ENCODE results near the gene SVIL.
A peak's percentile ranks its signal among the peaks of the same experiment; 100 is the strongest.
"Not testable (repeated sequence)": the region's sequence is repeated elsewhere in the genome, so short reads cannot be mapped to it uniquely, and the experiment has no call there.

The SVIL gene

DNA sequence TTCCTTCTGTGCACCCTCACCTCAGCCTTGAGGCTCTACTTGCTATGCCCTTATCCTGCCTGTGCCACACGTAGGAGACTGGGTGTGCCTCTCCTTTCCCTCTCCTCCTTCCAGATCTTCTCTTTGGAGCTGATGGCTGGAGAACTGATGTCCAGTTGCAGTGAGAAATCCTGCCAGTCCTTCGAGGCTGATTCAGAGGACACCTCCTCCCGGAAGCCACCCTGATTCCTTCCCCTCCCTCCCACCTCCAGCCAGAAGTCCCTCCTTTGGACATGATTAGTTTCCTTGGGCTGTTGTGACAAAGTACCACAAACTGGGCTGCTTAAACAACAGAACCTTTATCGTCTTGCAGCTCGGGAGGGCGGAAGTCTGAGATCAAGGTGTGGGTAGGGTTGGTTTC, 184.4 kb downstream of the SVIL start:
- Histone ChIP-seq H3K36me3 (ENCODE audit: control insufficient read depth in 1 of 2, insufficient read depth in 2 of 2, low read length in 2 of 2) (no peaks in the 10 kb centered on the region), H4K8ac (ENCODE audit: low read depth, low read length) (no peak overlapping the region), H3K4ac (ENCODE audit: low read depth, low read length) (no peak overlapping the region), H2BK120ac (ENCODE audit: insufficient read depth, low read length, poor library complexity) (no peak overlapping the region), H2AFZ (ENCODE audit: insufficient read depth, low read length, poor library complexity) (no peak overlapping the region), H3K9ac (ENCODE audit: low read length) (no peak overlapping the region), H3K4me1 (ENCODE audit: control insufficient read depth in 1 of 2, insufficient read depth in 2 of 2, low read length in 2 of 2) (no peaks in the 10 kb centered on the region), H3K79me2 (ENCODE audit: control insufficient read depth, insufficient read depth, low read length, poor library complexity) (no peaks in the 10 kb centered on the region), H3K79me1 (ENCODE audit: low read length) (no peaks in the 10 kb centered on the region), H2AK5ac (ENCODE audit: low read length) (no peak overlapping the region), H3K4me3 (ENCODE audit: low read depth, low read length) (no peak overlapping the region), H3K9me3 (ENCODE audit: insufficient read depth, low read depth, low read length) (no peaks in the 10 kb centered on the region), H3K27ac (ENCODE audit: low read depth, low read length) (no peak overlapping the region), H4K91ac (ENCODE audit: low read depth, low read length) (peak overlapping the region; percentile 1), H3K27me3 (ENCODE audit: insufficient read depth, low read length) (no peaks in the 10 kb centered on the region), H3K4me2 (ENCODE audit: low read length) (no peak overlapping the region), H3K18ac (ENCODE audit: low read length) (no peak overlapping the region), H3K23ac (ENCODE audit: low read length) (no peak overlapping the region), H3K14ac (ENCODE audit: low read length) (no peak overlapping the region), H2BK5ac (ENCODE audit: low read depth, low read length, poor library complexity) (no peak overlapping the region), H2BK12ac (ENCODE audit: low read length) (no peak overlapping the region), H4K12ac (ENCODE audit: low read depth, low read length) (no peak overlapping the region)
- DNase-seq, result no peak
- WGBS (ENCODE audit: extremely low coverage, insufficient coverage, insufficient read length), result no CpG with 5 or more reads among the region's 6 CpGs

DNA sequence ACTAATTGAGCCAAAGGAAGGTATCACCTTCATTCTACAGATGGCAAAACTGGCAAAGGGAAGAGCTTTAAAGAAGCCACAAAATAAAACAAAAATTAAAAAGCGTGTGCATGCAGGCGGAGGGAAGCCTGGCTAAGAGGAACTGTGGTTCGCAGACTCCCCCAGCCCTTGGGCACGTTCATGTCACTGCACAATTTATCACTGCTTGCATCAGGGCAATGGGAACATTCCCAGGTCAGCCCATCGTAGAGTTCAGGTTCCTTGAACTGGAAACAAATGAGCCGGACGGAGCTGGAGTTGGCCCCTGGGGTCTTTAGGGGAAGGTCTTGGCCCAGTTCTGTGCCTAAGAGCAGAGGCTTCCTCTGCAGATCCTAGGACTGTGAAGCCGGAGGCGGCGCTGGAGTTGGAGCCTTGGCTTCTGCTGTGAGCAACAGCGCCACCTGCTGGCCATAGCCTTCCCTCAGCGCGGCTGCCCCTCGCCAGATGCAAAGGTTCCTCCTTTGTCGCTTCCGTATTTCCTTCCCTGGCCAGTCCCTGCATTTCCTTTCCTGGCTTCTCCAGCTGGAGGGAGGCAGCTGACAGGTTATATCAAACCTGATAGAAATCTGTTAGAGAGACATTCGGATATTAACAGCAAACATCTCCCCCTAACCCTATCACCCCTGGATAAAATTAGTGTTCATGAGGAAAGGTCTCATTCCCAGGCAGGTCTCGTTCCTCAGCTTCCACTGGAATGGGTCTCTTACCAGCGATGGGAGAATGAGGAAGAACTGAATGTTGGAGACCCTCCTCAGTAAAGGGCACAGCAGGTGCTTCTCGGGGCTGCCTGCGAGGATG, 185.8 kb downstream of the SVIL start:
- not testable (repeated sequence) for H3K4me2 ChIP-seq (ENCODE audit: low read length); H2BK120ac ChIP-seq (ENCODE audit: insufficient read depth, low read length, poor library complexity); H3K23ac ChIP-seq (ENCODE audit: low read length); H3K27me3 ChIP-seq (ENCODE audit: insufficient read depth, low read length); H2BK5ac ChIP-seq (ENCODE audit: low read depth, low read length, poor library complexity); H2AFZ ChIP-seq (ENCODE audit: insufficient read depth, low read length, poor library complexity); H4K12ac ChIP-seq (ENCODE audit: low read depth, low read length); H3K4me3 ChIP-seq (ENCODE audit: low read depth, low read length); H2BK12ac ChIP-seq (ENCODE audit: low read length); H3K18ac ChIP-seq (ENCODE audit: low read length); H3K36me3 ChIP-seq (ENCODE audit: control insufficient read depth in 1 of 2, insufficient read depth in 2 of 2, low read length in 2 of 2); H3K4me1 ChIP-seq (ENCODE audit: control insufficient read depth in 1 of 2, insufficient read depth in 2 of 2, low read length in 2 of 2); H4K91ac ChIP-seq (ENCODE audit: low read depth, low read length); H3K79me1 ChIP-seq (ENCODE audit: low read length); H3K9ac ChIP-seq (ENCODE audit: low read length); H2AK5ac ChIP-seq (ENCODE audit: low read length); H3K79me2 ChIP-seq (ENCODE audit: control insufficient read depth, insufficient read depth, low read length, poor library complexity); H3K27ac ChIP-seq (ENCODE audit: low read depth, low read length); H4K8ac ChIP-seq (ENCODE audit: low read depth, low read length); H3K14ac ChIP-seq (ENCODE audit: low read length); H3K9me3 ChIP-seq (ENCODE audit: insufficient read depth, low read depth, low read length); H3K4ac ChIP-seq (ENCODE audit: low read depth, low read length)
- DNase-seq, result peak; percentile 63 to 85
- no CpG with 5 or more reads among the region's 21 CpGs for WGBS (ENCODE audit: extremely low coverage, insufficient coverage, insufficient read length)

DNA sequence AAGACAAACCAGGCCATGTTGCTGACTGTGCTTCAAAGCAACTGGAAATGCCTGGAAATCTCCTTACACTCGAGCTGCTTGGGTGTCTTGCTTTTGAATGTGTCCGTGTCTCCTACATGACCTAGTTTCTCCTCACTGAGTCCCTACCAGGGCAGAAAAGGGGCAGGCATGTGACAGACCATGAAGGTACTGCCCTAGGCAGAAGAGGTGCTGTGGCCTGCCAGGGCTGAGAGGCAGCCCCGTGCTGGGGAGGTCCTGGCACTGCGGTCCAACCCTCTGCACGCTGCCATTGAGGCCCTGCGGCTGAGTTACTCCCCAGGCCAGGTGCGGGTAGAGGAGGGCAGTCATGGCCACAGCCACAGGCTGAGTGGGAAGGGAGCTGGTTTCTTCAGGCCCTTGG, 186.6 kb downstream of the SVIL start:
- no peaks in the 10 kb centered on the region for H3K36me3 ChIP-seq (ENCODE audit: control insufficient read depth in 1 of 2, insufficient read depth in 2 of 2, low read length in 2 of 2)
- H3K14ac ChIP-seq (ENCODE audit: low read length), result peak overlapping the region; percentile 1
- no peaks in the 10 kb centered on the region for H3K9me3 ChIP-seq (ENCODE audit: insufficient read depth, low read depth, low read length)
- H2BK5ac ChIP-seq (ENCODE audit: low read depth, low read length, poor library complexity), result no peak overlapping the region
- no peak overlapping the region for H4K12ac ChIP-seq (ENCODE audit: low read depth, low read length)
- no peaks in the 10 kb centered on the region for H3K27me3 ChIP-seq (ENCODE audit: insufficient read depth, low read length)
- peak in 1 of 2 donors; percentile 10 for DNase-seq
- H3K18ac ChIP-seq (ENCODE audit: low read length), result no peak overlapping the region
- no peak overlapping the region for H3K4ac ChIP-seq (ENCODE audit: low read depth, low read length)
- no peak overlapping the region for H4K8ac ChIP-seq (ENCODE audit: low read depth, low read length)
- H3K9ac ChIP-seq (ENCODE audit: low read length), result no peak overlapping the region
- H4K91ac ChIP-seq (ENCODE audit: low read depth, low read length), result peak overlapping the region; percentile 21
- no peaks in the 10 kb centered on the region for H3K4me1 ChIP-seq (ENCODE audit: control insufficient read depth in 1 of 2, insufficient read depth in 2 of 2, low read length in 2 of 2)
- H2BK12ac ChIP-seq (ENCODE audit: low read length), result no peak overlapping the region
- no peak overlapping the region for H3K27ac ChIP-seq (ENCODE audit: low read depth, low read length)
- no peak overlapping the region for H3K4me2 ChIP-seq (ENCODE audit: low read length)
- no peaks in the 10 kb centered on the region for H3K79me1 ChIP-seq (ENCODE audit: low read length)
- no peaks in the 10 kb centered on the region for H3K79me2 ChIP-seq (ENCODE audit: control insufficient read depth, insufficient read depth, low read length, poor library complexity)
- no peak overlapping the region for H3K23ac ChIP-seq (ENCODE audit: low read length)
- no peak overlapping the region for H2AK5ac ChIP-seq (ENCODE audit: low read length)
- H2AFZ ChIP-seq (ENCODE audit: insufficient read depth, low read length, poor library complexity), result no peak overlapping the region
- H3K4me3 ChIP-seq (ENCODE audit: low read depth, low read length), result no peak overlapping the region
- H2BK120ac ChIP-seq (ENCODE audit: insufficient read depth, low read length, poor library complexity), result no peak overlapping the region
- no CpG with 5 or more reads among the region's 7 CpGs for whole genome bisulfite sequencing (ENCODE audit: extremely low coverage, insufficient coverage, insufficient read length)

DNA sequence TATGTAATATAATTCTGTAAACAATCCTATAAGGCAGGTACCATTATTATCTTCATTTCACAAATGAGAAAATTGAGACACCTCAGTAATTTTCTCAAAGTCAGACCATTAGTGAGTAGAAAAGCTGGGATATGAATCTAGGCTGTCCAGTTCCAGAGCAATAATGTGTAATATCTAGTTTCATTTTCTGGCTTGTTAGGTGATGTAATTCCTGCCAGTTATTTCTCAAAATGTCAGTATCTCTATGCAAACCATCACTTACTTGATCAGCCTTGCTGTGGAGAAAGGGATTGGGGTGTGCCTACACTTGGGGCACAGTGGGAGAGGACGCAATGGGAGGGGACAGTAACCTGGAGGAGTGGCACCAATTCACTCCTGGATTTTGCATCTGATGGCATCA, 188.4 kb downstream of the SVIL start:
- Histone ChIP-seq H2BK120ac (ENCODE audit: insufficient read depth, low read length, poor library complexity) (no peak overlapping the region), H3K14ac (ENCODE audit: low read length) (no peak overlapping the region), H3K79me2 (ENCODE audit: control insufficient read depth, insufficient read depth, low read length, poor library complexity) (no peaks in the 10 kb centered on the region), H3K79me1 (ENCODE audit: low read length) (no peaks in the 10 kb centered on the region), H4K12ac (ENCODE audit: low read depth, low read length) (no peak overlapping the region), H2BK5ac (ENCODE audit: low read depth, low read length, poor library complexity) (no peak overlapping the region), H3K36me3 (ENCODE audit: control insufficient read depth in 1 of 2, insufficient read depth in 2 of 2, low read length in 2 of 2) (no peaks in the 10 kb centered on the region), H3K27ac (ENCODE audit: low read depth, low read length) (no peak overlapping the region), H3K4me2 (ENCODE audit: low read length) (no peak overlapping the region), H3K4me1 (ENCODE audit: control insufficient read depth in 1 of 2, insufficient read depth in 2 of 2, low read length in 2 of 2) (no peaks in the 10 kb centered on the region), H3K9me3 (ENCODE audit: insufficient read depth, low read depth, low read length) (no peaks in the 10 kb centered on the region), H3K27me3 (ENCODE audit: insufficient read depth, low read length) (no peaks in the 10 kb centered on the region), H3K23ac (ENCODE audit: low read length) (no peak overlapping the region), H3K4ac (ENCODE audit: low read depth, low read length) (no peak overlapping the region), H3K18ac (ENCODE audit: low read length) (no peak overlapping the region), H3K9ac (ENCODE audit: low read length) (no peak overlapping the region), H2AFZ (ENCODE audit: insufficient read depth, low read length, poor library complexity) (no peak overlapping the region), H4K91ac (ENCODE audit: low read depth, low read length) (no peak overlapping the region), H3K4me3 (ENCODE audit: low read depth, low read length) (no peak overlapping the region), H4K8ac (ENCODE audit: low read depth, low read length) (no peak overlapping the region), H2BK12ac (ENCODE audit: low read length) (no peak overlapping the region), H2AK5ac (ENCODE audit: low read length) (no peak overlapping the region)
- DNase-seq, result no peak
- WGBS (ENCODE audit: extremely low coverage, insufficient coverage, insufficient read length), result no CpG with 5 or more reads among the region's 1 CpG

Data from trophoblast cell (in vitro differentiated cells and primary cell).